ENCODE results near the gene BCL7B. TPM values are rescaled to one million over a fixed set of nuclear protein-coding genes. Genes with fewer than 3 reads are reported as not detected.
"Not testable (repeated sequence)": the region's sequence is repeated elsewhere in the genome, so short reads cannot be mapped to it uniquely, and the experiment has no call there.

The BCL7B gene
- polyA plus RNA-seq, 2 donors, result 30.0 to 43.5 TPM

DNA sequence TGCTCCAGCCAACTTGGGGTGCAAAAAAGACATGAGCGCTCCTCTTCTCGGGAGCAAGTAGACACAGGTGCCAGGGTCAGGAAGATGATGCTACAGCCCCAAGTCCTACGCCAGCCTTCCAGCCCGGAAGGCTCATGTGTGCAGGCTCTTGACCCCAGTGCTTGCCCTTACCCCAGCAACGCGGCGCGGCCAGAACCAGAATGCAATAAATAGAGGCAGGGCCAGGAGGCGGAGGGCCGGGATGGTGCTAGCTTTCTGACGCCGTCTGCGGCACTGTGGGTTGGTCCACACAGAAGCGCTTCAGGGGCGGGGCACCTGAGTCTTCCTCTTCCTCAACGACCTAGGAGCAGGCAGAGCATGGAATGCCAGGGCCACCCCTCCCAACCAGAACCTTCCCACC lies 20.4 kb downstream of the BCL7B start:
- no peaks in the 10 kb centered on the region for H3K4me1 ChIP-seq (ENCODE audit: control insufficient read depth in 2 of 2, insufficient read depth in 2 of 2, low read length in 1 of 2)
- H3K27ac ChIP-seq (ENCODE audit: low read depth in 2 of 2, low read length in 1 of 2), result no peak overlapping the region
- WGBS, 2 donors, result 92 to 94% methylated on average over 15 to 16 of the region's 16 CpGs
- peaks cover 25 to 31% of the 10 kb centered on the region in 2 donors for H3K36me3 ChIP-seq (ENCODE audit: control insufficient read depth in 2 of 2, insufficient read depth in 2 of 2, low read length in 1 of 2)
- no peaks in the 10 kb centered on the region for H3K27me3 ChIP-seq (ENCODE audit: control insufficient read depth in 1 of 2, insufficient read depth in 2 of 2, low read length in 2 of 2)
- H3K4me3 ChIP-seq (ENCODE audit: low read depth in 1 of 2, low read length in 2 of 2), result no peak overlapping the region
- H3K9me3 ChIP-seq (ENCODE audit: control insufficient read depth in 2 of 2, insufficient read depth in 1 of 2, low read depth in 1 of 2, low read length in 1 of 2), result no peaks in the 10 kb centered on the region

DNA sequence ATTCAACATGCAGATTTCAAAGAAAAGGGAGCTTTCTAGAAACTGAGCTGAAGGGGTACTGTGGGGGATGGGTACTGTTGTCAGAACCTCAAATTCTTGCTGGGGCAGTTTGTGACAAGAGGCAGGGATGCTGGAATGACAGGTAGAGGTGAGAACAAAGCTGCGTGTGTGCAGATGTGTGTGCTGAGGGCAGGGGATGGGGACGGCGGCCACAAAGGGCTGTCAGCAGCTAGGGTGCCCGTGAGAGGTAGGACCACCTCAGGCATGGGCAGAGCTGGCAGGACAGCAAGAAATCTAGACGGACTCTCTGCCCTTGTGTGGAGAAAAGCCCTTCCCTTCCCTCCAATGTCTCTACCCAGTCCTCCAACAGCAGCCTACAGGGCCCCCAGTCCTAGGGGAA lies 21.0 kb downstream of the BCL7B start:
- WGBS, 2 donors, result 83 to 88% methylated on average over 5 of the region's 5 CpGs
- Histone ChIP-seq H3K4me1 (ENCODE audit: control insufficient read depth in 2 of 2, insufficient read depth in 2 of 2, low read length in 1 of 2) (no peaks in the 10 kb centered on the region), H3K27ac (ENCODE audit: low read depth in 2 of 2, low read length in 1 of 2) (no peak overlapping the region), H3K9me3 (ENCODE audit: control insufficient read depth in 2 of 2, insufficient read depth in 1 of 2, low read depth in 1 of 2, low read length in 1 of 2) (no peaks in the 10 kb centered on the region), H3K4me3 (ENCODE audit: low read depth in 1 of 2, low read length in 2 of 2) (no peak overlapping the region), H3K27me3 (ENCODE audit: control insufficient read depth in 1 of 2, insufficient read depth in 2 of 2, low read length in 2 of 2) (no peaks in the 10 kb centered on the region), H3K36me3 (ENCODE audit: control insufficient read depth in 2 of 2, insufficient read depth in 2 of 2, low read length in 1 of 2) (peaks cover 21 to 25% of the 10 kb centered on the region in 2 donors)

DNA sequence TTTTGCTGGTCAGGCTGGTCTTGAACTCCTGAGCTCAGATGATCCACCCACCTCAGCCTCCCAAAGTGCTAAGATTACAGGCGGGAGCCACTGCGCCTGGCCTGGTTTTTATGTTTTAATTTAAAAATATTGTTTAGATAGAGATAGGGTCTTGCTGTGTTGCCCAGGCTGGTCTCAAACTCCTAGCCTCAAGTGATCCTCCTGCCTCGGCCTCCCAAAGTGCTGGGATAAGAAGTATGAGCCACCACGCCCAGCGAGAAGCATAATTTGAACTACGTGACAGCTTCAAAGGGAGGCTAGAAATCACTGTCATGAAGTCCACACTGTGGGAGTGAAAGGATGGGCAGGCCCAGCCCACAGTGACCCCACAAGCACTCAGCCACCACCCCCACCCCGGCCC lies 21.6 kb downstream of the BCL7B start:
- not testable (repeated sequence) for H3K4me3 ChIP-seq (ENCODE audit: low read depth in 1 of 2, low read length in 2 of 2); H3K27ac ChIP-seq (ENCODE audit: low read depth in 2 of 2, low read length in 1 of 2); H3K27me3 ChIP-seq (ENCODE audit: control insufficient read depth in 1 of 2, insufficient read depth in 2 of 2, low read length in 2 of 2); H3K9me3 ChIP-seq (ENCODE audit: control insufficient read depth in 2 of 2, insufficient read depth in 1 of 2, low read depth in 1 of 2, low read length in 1 of 2); H3K4me1 ChIP-seq (ENCODE audit: control insufficient read depth in 2 of 2, insufficient read depth in 2 of 2, low read length in 1 of 2)
- peaks cover 21 to 25% of the 10 kb centered on the region in 2 donors for H3K36me3 ChIP-seq (ENCODE audit: control insufficient read depth in 2 of 2, insufficient read depth in 2 of 2, low read length in 1 of 2)
- 89 to 96% methylated on average over 7 of the region's 7 CpGs for WGBS, 2 donors

DNA sequence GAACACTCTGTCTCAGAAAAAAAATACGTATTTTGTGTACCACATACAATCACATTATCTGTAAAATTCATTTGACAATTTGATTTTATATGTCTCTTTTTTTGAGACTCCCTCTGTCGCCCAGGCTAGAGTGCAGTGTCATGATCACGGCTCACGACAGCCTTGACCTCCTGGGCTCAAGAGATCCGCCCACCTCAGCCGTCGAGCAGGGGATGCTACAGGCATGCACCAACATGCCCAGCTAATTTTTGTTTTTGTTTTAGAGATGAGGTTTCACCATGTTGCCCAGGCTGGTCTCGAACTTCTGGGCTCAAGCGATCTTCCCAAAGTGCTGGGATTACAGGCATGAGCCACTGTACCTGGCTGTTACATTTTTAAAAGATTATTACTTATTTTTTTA lies 23.7 kb downstream of the BCL7B start:
- no peaks in the 10 kb centered on the region for H3K9me3 ChIP-seq (ENCODE audit: control insufficient read depth in 2 of 2, insufficient read depth in 1 of 2, low read depth in 1 of 2, low read length in 1 of 2)
- WGBS, 2 donors, result 72 to 87% methylated on average over 9 of the region's 9 CpGs
- peaks cover 11 to 15% of the 10 kb centered on the region in 2 donors for H3K36me3 ChIP-seq (ENCODE audit: control insufficient read depth in 2 of 2, insufficient read depth in 2 of 2, low read length in 1 of 2)
- H3K4me1 ChIP-seq (ENCODE audit: control insufficient read depth in 2 of 2, insufficient read depth in 2 of 2, low read length in 1 of 2), result no peaks in the 10 kb centered on the region
- no peak overlapping the region for H3K27ac ChIP-seq (ENCODE audit: low read depth in 2 of 2, low read length in 1 of 2)
- no peaks in the 10 kb centered on the region for H3K27me3 ChIP-seq (ENCODE audit: control insufficient read depth in 1 of 2, insufficient read depth in 2 of 2, low read length in 2 of 2)
- no peak overlapping the region for H3K4me3 ChIP-seq (ENCODE audit: low read depth in 1 of 2, low read length in 2 of 2)

DNA sequence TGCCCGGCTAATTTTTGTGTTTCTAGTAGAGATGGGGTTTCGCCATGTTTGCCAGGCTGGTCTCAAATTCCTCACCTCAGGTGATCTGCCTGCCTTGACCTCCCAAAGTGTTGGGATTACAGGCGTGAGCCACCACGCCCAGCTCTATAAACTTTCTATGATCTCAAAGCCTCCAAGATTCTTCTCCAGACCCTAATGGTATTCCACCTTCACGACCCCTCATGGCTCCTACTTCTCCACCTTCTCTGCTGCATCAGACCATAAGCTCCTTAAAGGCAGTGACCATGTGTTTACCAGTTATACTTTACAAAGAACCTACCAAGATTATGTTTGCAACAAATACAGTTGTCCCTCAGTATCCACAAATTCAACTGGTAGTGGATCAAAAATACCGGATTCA lies 25.3 kb downstream of the BCL7B start:
- Histone ChIP-seq H3K4me3 (ENCODE audit: low read depth in 1 of 2, low read length in 2 of 2) (no peak overlapping the region), H3K4me1 (ENCODE audit: control insufficient read depth in 2 of 2, insufficient read depth in 2 of 2, low read length in 1 of 2) (no peaks in the 10 kb centered on the region), H3K9me3 (ENCODE audit: control insufficient read depth in 2 of 2, insufficient read depth in 1 of 2, low read depth in 1 of 2, low read length in 1 of 2) (no peaks in the 10 kb centered on the region), H3K36me3 (ENCODE audit: control insufficient read depth in 2 of 2, insufficient read depth in 2 of 2, low read length in 1 of 2) (peaks cover 6 to 8% of the 10 kb centered on the region in 2 donors), H3K27me3 (ENCODE audit: control insufficient read depth in 1 of 2, insufficient read depth in 2 of 2, low read length in 2 of 2) (no peaks in the 10 kb centered on the region), H3K27ac (ENCODE audit: low read depth in 2 of 2, low read length in 1 of 2) (no peak overlapping the region)
- WGBS, 2 donors, result 94 to 98% methylated on average over 6 of the region's 6 CpGs

DNA sequence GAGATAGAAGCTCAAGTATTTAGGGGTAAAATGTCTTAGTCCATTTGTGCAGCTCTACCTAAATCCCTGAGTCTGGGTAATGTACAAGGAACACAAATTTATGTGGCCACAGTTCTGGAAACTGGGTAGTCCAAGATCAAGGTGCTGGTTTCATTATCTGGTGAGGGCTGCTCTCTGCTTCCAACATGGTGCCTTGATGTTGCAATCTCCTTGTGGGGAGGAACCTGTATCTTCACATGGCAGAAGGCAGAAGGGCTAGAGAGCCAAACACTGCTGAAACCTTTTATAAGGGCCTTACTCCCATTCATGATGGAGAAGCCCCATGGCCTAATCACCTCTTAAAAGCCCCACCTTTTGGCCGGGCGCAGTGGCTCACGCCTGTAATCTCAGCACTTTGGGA lies 26.7 kb downstream of the BCL7B start:
- no peaks in the 10 kb centered on the region for H3K4me1 ChIP-seq (ENCODE audit: control insufficient read depth in 2 of 2, insufficient read depth in 2 of 2, low read length in 1 of 2)
- no peak overlapping the region for H3K4me3 ChIP-seq (ENCODE audit: low read depth in 1 of 2, low read length in 2 of 2)
- H3K27me3 ChIP-seq (ENCODE audit: control insufficient read depth in 1 of 2, insufficient read depth in 2 of 2, low read length in 2 of 2), result no peaks in the 10 kb centered on the region
- 98 to 100% methylated on average over 3 of the region's 3 CpGs for WGBS, 2 donors
- H3K9me3 ChIP-seq (ENCODE audit: control insufficient read depth in 2 of 2, insufficient read depth in 1 of 2, low read depth in 1 of 2, low read length in 1 of 2), result no peaks in the 10 kb centered on the region
- H3K27ac ChIP-seq (ENCODE audit: low read depth in 2 of 2, low read length in 1 of 2), result no peak overlapping the region
- no peaks in the 10 kb centered on the region for H3K36me3 ChIP-seq (ENCODE audit: control insufficient read depth in 2 of 2, insufficient read depth in 2 of 2, low read length in 1 of 2)

DNA sequence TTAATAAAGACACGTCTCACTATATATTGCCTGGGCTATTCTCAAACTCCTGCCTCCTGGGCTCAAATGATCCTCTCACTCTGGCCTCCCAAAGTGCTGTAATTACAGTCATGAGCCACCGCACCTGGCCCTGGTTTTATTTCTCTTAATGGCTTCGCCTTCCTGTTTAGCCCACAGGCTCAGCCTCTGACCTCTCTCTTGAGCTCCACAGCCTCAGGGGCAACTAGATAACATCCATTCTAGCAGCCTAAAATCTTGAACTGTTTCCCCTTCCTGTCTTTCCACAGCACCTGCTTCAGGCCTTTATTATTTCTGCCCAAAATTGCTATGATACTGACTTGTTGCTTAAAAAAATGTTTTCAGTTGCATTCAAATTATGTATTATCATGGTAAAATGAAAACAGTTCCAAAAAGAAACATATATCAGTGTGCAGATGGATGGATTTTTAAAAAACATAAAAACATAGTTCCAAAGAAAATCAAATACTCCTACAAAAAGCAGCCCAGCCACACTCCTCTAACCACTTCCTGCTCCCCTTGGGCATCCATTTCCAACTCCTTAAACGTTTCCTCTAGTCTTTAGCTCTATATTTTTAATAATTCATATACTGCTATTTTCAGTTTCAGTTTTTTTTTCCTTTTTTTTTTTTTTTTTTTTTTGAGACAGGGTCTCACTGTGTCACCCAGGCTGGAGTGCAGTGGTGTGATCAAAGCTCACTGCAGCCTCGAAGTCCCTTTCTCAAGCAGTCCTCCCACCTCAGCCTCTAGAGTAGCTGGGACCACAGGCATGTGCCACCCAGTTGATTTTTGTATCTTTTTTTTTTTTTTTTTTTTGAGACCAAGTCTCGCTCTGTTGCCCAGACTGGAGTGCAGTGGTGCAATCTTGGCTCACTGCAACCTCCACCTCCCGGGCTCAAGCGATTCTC lies 30.3 kb downstream of the BCL7B start:
- Histone ChIP-seq H3K27ac (ENCODE audit: low read depth in 2 of 2, low read length in 1 of 2) (no peak overlapping the region), H3K9me3 (ENCODE audit: control insufficient read depth in 2 of 2, insufficient read depth in 1 of 2, low read depth in 1 of 2, low read length in 1 of 2) (no peaks in the 10 kb centered on the region), H3K4me1 (ENCODE audit: control insufficient read depth in 2 of 2, insufficient read depth in 2 of 2, low read length in 1 of 2) (no peaks in the 10 kb centered on the region), H3K36me3 (ENCODE audit: control insufficient read depth in 2 of 2, insufficient read depth in 2 of 2, low read length in 1 of 2) (no peaks in the 10 kb centered on the region), H3K27me3 (ENCODE audit: control insufficient read depth in 1 of 2, insufficient read depth in 2 of 2, low read length in 2 of 2) (no peaks in the 10 kb centered on the region), H3K4me3 (ENCODE audit: low read depth in 1 of 2, low read length in 2 of 2) (no peak overlapping the region)
- 74 to 75% methylated on average over 8 of the region's 8 CpGs for WGBS, 2 donors

DNA sequence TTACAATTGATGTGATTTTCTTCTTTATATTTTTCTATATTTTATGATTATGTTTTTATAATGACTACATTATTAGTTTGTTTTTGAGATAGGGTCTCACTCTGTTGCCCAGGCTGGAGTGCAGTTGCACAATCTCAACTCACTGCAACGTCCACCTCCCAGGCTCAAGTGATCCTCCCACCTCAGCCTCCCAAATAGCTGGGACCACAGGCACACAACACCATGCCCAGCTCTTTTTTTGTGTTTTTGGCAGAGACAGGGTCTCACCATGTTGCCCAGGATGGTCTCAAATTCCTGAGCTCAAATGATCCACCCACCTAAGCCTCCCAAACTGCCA lies 31.4 kb downstream of the BCL7B start:
- not testable (repeated sequence) for H3K9me3 ChIP-seq (ENCODE audit: control insufficient read depth in 2 of 2, insufficient read depth in 1 of 2, low read depth in 1 of 2, low read length in 1 of 2); H3K4me3 ChIP-seq (ENCODE audit: low read depth in 1 of 2, low read length in 2 of 2); H3K27ac ChIP-seq (ENCODE audit: low read depth in 2 of 2, low read length in 1 of 2); H3K27me3 ChIP-seq (ENCODE audit: control insufficient read depth in 1 of 2, insufficient read depth in 2 of 2, low read length in 2 of 2); H3K4me1 ChIP-seq (ENCODE audit: control insufficient read depth in 2 of 2, insufficient read depth in 2 of 2, low read length in 1 of 2); H3K36me3 ChIP-seq (ENCODE audit: control insufficient read depth in 2 of 2, insufficient read depth in 2 of 2, low read length in 1 of 2)
- WGBS, 2 donors, result 63 to 79% methylated on average over 1 of the region's 1 CpG

DNA sequence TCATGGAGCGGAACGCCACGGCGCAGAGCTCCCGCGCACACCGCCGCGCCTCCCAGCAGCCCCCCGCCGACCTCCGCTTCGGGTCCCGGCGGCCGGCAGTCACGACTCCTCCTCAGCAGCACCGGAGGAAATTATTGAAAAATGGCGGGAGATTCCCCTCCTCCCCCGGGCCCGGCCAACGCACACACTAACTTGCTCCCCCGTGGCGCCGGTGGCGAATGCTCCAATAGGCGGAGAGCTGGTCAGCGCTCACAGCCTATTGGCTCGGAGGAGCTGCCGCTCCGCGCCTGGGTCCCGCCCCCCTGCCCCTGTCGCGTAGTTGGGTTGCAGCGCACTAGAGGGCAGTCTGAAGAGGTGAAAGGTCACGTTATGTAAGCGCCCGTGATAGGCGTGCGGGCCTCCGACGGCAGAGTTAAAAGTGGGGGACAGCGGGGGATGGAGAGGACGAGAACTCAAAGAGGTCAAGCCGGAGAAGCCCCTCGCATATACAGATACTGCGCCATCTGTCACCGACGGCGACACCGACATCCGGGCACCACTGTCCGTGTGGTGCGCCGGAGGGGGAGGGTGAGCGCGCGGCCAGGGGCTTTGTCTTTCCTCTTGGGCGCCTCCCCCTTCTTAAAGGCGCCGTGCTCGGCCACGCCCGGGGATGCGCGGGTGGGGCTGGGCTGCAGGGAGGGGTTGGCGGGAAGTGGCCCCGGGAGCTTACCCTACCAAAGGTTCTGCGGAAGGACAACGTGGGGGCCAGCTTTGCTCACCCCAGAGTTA lies 35.2 kb downstream of the BCL7B start, which contains the start of gene BAZ1B:
Gene BAZ1B, minus strand, starts transcription at position 189 of the 768 bp plus-strand sequence. CDS start 360 bp downstream, outside the sequence.
- Histone ChIP-seq H3K4me3 (ENCODE audit: low read depth in 1 of 2, low read length in 2 of 2) (peak within 1 kb of the TSS; percentile 95 to 97), H3K27ac (ENCODE audit: low read depth in 2 of 2, low read length in 1 of 2) (peak within 1 kb of the TSS; percentile 91 to 94), H3K36me3 (ENCODE audit: control insufficient read depth in 2 of 2, insufficient read depth in 2 of 2, low read length in 1 of 2) (no peaks in the 10 kb centered on the region), H3K9me3 (ENCODE audit: control insufficient read depth in 2 of 2, insufficient read depth in 1 of 2, low read depth in 1 of 2, low read length in 1 of 2) (no peaks in the 10 kb centered on the region), H3K27me3 (ENCODE audit: control insufficient read depth in 1 of 2, insufficient read depth in 2 of 2, low read length in 2 of 2) (no peaks in the 10 kb centered on the region), H3K4me1 (ENCODE audit: control insufficient read depth in 2 of 2, insufficient read depth in 2 of 2, low read length in 1 of 2) (peaks cover 0 to 2% of the 10 kb centered on the region in 2 donors)
- WGBS, 2 donors, result 0% methylated on average over 62 to 71 of the region's 71 CpGs
